HEK293 (cell line): Measurements from ENCODE around the gene APBB2.
A peak's percentile ranks its signal among the peaks of the same experiment; 100 is the strongest.

ENCODE experiments used
- CTCF ChIA-PET: fragments of 350-600 bp; formaldehyde crosslinking; extraction: SDS; loops from one replicate; lab custom pipeline; 2021; ENCODE audit warnings: antibody characterized with exemption; lab: Yijun Ruan, JAX
- POLR2A ChIA-PET: fragments of 300-600 bp; formaldehyde crosslinking; extraction: SDS; loops from one replicate; lab custom pipeline; 2020; ENCODE audit warnings: antibody characterized with exemption, inconsistent platforms; lab: Yijun Ruan, JAX
- H3K27ac ChIP-seq: fragments of 200-500 bp; sonication (Bioruptor generic); 2 replicates; pipeline ENCODE4 v1.5.1; 2014; ENCODE audit warnings: low read depth, low read length, control low read depth, inconsistent platforms; ENCODE audit errors: extremely low read depth
- H3K36me3 ChIP-seq, 2 experiments: fragments of 200-500 bp in 1 of 2; sonication (Bioruptor generic) in 1 of 2; 1 replicate in 1 of 2; 2 replicates in 1 of 2; pipeline ENCODE4 v1.5.1; 2014 to 2017; ENCODE audit warnings: inconsistent platforms in 2 of 2, low read length in 2 of 2; ENCODE audit not compliant: control insufficient read depth in 2 of 2, insufficient read depth in 1 of 2
- H3K4me1 ChIP-seq: fragments of 200-500 bp; sonication (Bioruptor generic); 2 replicates; pipeline ENCODE4 v1.5.1; 2014; ENCODE audit warnings: mild to moderate bottlenecking, low read length, inconsistent platforms; ENCODE audit not compliant: control insufficient read depth, insufficient read depth
- H3K4me3 ChIP-seq: 2 replicates; pipeline ENCODE4 v1.5.1; 2011; ENCODE audit warnings: low read depth, mild to moderate bottlenecking, control low read depth, low read length, moderate library complexity
- H3K9me3 ChIP-seq: fragments of 200-500 bp; sonication (Bioruptor generic); 2 replicates; pipeline ENCODE4 v1.5.1; 2014; ENCODE audit warnings: low read depth, low read length, inconsistent platforms; ENCODE audit not compliant: control insufficient read depth, insufficient read depth
- ATF2 ChIP-seq: fragments of 450-650 bp; formaldehyde crosslinking; IDR thresholded peaks from 2 replicates; pipeline ENCODE4 v1.5.1; 2016; ENCODE audit warnings: missing biosample characterization, missing genetic modification characterization, low read depth
- BCL11B ChIP-seq: fragments of 450-650 bp; formaldehyde crosslinking; IDR thresholded peaks from 2 replicates; pipeline ENCODE4 v1.5.1; 2016; ENCODE audit warnings: low read depth, missing biosample characterization, missing genetic modification characterization
- CTCF ChIP-seq: fragments of 450-650 bp; formaldehyde crosslinking; IDR thresholded peaks from 2 replicates; pipeline ENCODE4 v1.5.1; 2016; ENCODE audit warnings: missing biosample characterization, missing genetic modification characterization
- EGR2 ChIP-seq: fragments of 450-650 bp; formaldehyde crosslinking; IDR thresholded peaks from 2 replicates; pipeline ENCODE4 v1.5.1; 2016; ENCODE audit warnings: low read depth, missing biosample characterization, missing genetic modification characterization
- GFI1B ChIP-seq: fragments of 450-650 bp; formaldehyde crosslinking; IDR thresholded peaks from 2 replicates; pipeline ENCODE4 v1.5.1; 2016; ENCODE audit warnings: missing biosample characterization, missing genetic modification characterization
- GLI2 ChIP-seq: fragments of 450-650 bp; formaldehyde crosslinking; IDR thresholded peaks from 2 replicates; pipeline ENCODE4; 2017; ENCODE audit warnings: missing biosample characterization, missing genetic modification characterization, low read depth, borderline replicate concordance
- GLIS1 ChIP-seq: fragments of 450-650 bp; formaldehyde crosslinking; IDR thresholded peaks from 2 replicates; pipeline ENCODE4 v1.5.1; 2016; ENCODE audit warnings: missing biosample characterization, missing genetic modification characterization
- HOXC10 ChIP-seq: sonication (generic); formaldehyde crosslinking; IDR thresholded peaks from 2 replicates; pipeline ENCODE4 v1.8.1; 2023; ENCODE audit warnings: mild to moderate bottlenecking, missing genetic modification reagents
- KLF1 ChIP-seq: fragments of 450-650 bp; formaldehyde crosslinking; IDR thresholded peaks from 2 replicates; pipeline ENCODE4 v1.5.1; 2016; ENCODE audit warnings: missing biosample characterization, missing genetic modification characterization
- KLF7 ChIP-seq: fragments of 450-650 bp; formaldehyde crosslinking; IDR thresholded peaks from 2 replicates; pipeline ENCODE4 v1.5.1; 2016; ENCODE audit warnings: missing biosample characterization, missing genetic modification characterization, borderline replicate concordance
- MZF1 ChIP-seq: fragments of 450-650 bp; formaldehyde crosslinking; IDR thresholded peaks from 2 replicates; pipeline ENCODE4 v1.5.1; 2017; ENCODE audit warnings: missing biosample characterization, missing genetic modification characterization, borderline replicate concordance
- PRDM2 ChIP-seq: fragments of 450-650 bp; formaldehyde crosslinking; IDR thresholded peaks from 2 replicates; pipeline ENCODE4 v1.5.1; 2016; ENCODE audit warnings: missing biosample characterization, missing genetic modification characterization, borderline replicate concordance
- PRDM6 ChIP-seq: fragments of 450-650 bp; formaldehyde crosslinking; IDR thresholded peaks from 2 replicates; pipeline ENCODE4 v1.5.1; 2017; ENCODE audit warnings: missing biosample characterization, missing genetic modification characterization
- ZFP41 ChIP-seq: fragments of 450-650 bp; formaldehyde crosslinking; IDR thresholded peaks from 2 replicates; pipeline ENCODE4 v1.5.1; 2016; ENCODE audit warnings: missing biosample characterization, missing genetic modification characterization, borderline replicate concordance
- ZNF174 ChIP-seq: fragments of 450-650 bp; formaldehyde crosslinking; IDR thresholded peaks from 2 replicates; pipeline ENCODE4 v1.5.0; 2017; ENCODE audit warnings: missing biosample characterization, mild to moderate bottlenecking, missing genetic modification characterization
- ZNF184 ChIP-seq: fragments of 450-650 bp; IDR thresholded peaks from 2 replicates; pipeline ENCODE4 v1.5.1; 2018; ENCODE audit warnings: missing biosample characterization, mild to moderate bottlenecking, missing genetic modification characterization
- ZNF223 ChIP-seq: fragments of 450-650 bp; formaldehyde crosslinking; IDR thresholded peaks from 2 replicates; pipeline ENCODE4 v1.5.1; 2016; ENCODE audit warnings: missing biosample characterization, missing genetic modification characterization
- ZNF366 ChIP-seq: fragments of 450-650 bp; formaldehyde crosslinking; conservative IDR thresholded peaks from 2 replicates; pipeline ENCODE4 v1.5.1; 2016; ENCODE audit warnings: missing biosample characterization, missing genetic modification characterization
- ZNF391 ChIP-seq: fragments of 450-650 bp; formaldehyde crosslinking; IDR thresholded peaks from 2 replicates; pipeline ENCODE4 v1.5.1; 2016; ENCODE audit warnings: low read depth, missing biosample characterization, missing genetic modification characterization, borderline replicate concordance
- ZNF510 ChIP-seq: fragments of 450-650 bp; formaldehyde crosslinking; IDR thresholded peaks from 2 replicates; pipeline ENCODE4 v1.5.1; 2018; ENCODE audit warnings: mild to moderate bottlenecking, missing genetic modification characterization, missing biosample characterization; ENCODE audit not compliant: insufficient replicate concordance
- ZNF670 ChIP-seq: fragments of 450-650 bp; formaldehyde crosslinking; IDR thresholded peaks from 2 replicates; pipeline ENCODE4 v1.5.1; 2016; ENCODE audit warnings: missing biosample characterization, missing genetic modification characterization, low read depth
- ZNF747 ChIP-seq: fragments of 450-650 bp; formaldehyde crosslinking; IDR thresholded peaks from 2 replicates; pipeline ENCODE4 v1.5.1; 2016; ENCODE audit warnings: missing biosample characterization, missing genetic modification characterization
- ZSCAN23 ChIP-seq: fragments of 450-650 bp; formaldehyde crosslinking; IDR thresholded peaks from 2 replicates; pipeline ENCODE4 v1.5.1; 2016; ENCODE audit warnings: missing biosample characterization, missing genetic modification characterization
- ZXDB ChIP-seq: fragments of 450-650 bp; formaldehyde crosslinking; IDR thresholded peaks from 2 replicates; pipeline ENCODE4 v1.5.1; 2016; ENCODE audit warnings: missing biosample characterization, missing genetic modification characterization

The APBB2 gene

GRCh38 chr4:41119867-41120295 is 94.5 kb downstream of the APBB2 start (continued):
- TF ChIP-seq PRDM6 (tag by site-specific recombination) (peak; percentile 84), ZXDB (peak; percentile 50; the same call in 1 of the 2 replicates), BCL11B (tag by site-specific recombination) (0 out of 2 replicates have a peak, but pooled peaks have one; percentile 50), ATF2 (peak; percentile 18; the same call in 1 of the 2 replicates), GFI1B (tag by site-specific recombination) (0 out of 2 replicates have a peak, but pooled peaks have one; percentile 20), KLF7 (no peak), ZNF366 (tag by site-specific recombination) (peak; percentile 47; the same call in 1 of the 2 replicates), GLI2 (tag by site-specific recombination) (0 out of 2 replicates have a peak, but pooled peaks have one; percentile 29), GLIS1 (tag by site-specific recombination) (no peak)

GRCh38 chr4:41111791-41112190 is 102.6 kb downstream of the APBB2 start:
- Histone ChIP-seq H3K27ac (no peak overlapping the region), H3K4me3 (no peak overlapping the region), H3K4me1 (no peaks in the 10 kb centered on the region)
- ChIA-PET POLR2A (no interaction called here), CTCF (no interaction called here)
- no peak for TF ChIP-seq ZNF223 (tag by site-specific recombination)
- no peak for TF ChIP-seq ZFP41 (tag by site-specific recombination)
- no peak for TF ChIP-seq PRDM2 (tag by site-specific recombination)
- no peak for TF ChIP-seq ZNF174
- TF ChIP-seq ZSCAN23 (tag by site-specific recombination) = no peak
- no peak for TF ChIP-seq MZF1 (tag by site-specific recombination)
- TF ChIP-seq ZNF510 = no peak
- TF ChIP-seq EGR2 (tag by site-specific recombination) = no peak
- no peak for TF ChIP-seq ZNF747 (tag by site-specific recombination)
- no peak for TF ChIP-seq KLF1 (tag by site-specific recombination)
- TF ChIP-seq ZNF184 (tag by site-specific recombination) = no peak
- TF ChIP-seq ZNF670 = no peak
- TF ChIP-seq ZNF391 (tag by site-specific recombination) = no peak
- no peak for TF ChIP-seq HOXC10 (CRISPR knock-in tag)
- TF ChIP-seq CTCF (tag by site-specific recombination) = no peak
- TF ChIP-seq, all 188 proteins: peak for 0
- H3K36me3 ChIP-seq = no peaks in the 10 kb centered on the region
- no peaks in the 10 kb centered on the region for H3K9me3 ChIP-seq
